DOHH2 (cell line): ENCODE results near the gene CCNG2.

Experiments used
- H3F3A ChIP-seq: fragments of 200-600 bp; sonication (generic), shearing (Covaris generic); 2 replicates; pipeline ENCODE4 v1.6.0; 2016; ENCODE audit warnings: antibody characterized with exemption, mild to moderate bottlenecking; ENCODE audit not compliant: control insufficient read depth, insufficient read depth
- H3K27ac ChIP-seq: fragments of 200-600 bp; sonication (generic); 2 replicates; pipeline ENCODE4 v1.5.1; 2014; ENCODE audit warnings: low read depth, mild to moderate bottlenecking, low read length, moderate library complexity
- H3K27me3 ChIP-seq: fragments of 200-600 bp; sonication (generic); 2 replicates; pipeline ENCODE4 v1.6.1; 2014; ENCODE audit warnings: mild to moderate bottlenecking, low read length, mixed read lengths; ENCODE audit not compliant: control insufficient read depth
- H3K36me3 ChIP-seq: fragments of 200-600 bp; sonication (generic); 2 replicates; pipeline ENCODE4 v1.6.1; 2014; ENCODE audit warnings: mild to moderate bottlenecking, low read length, moderate library complexity, mixed read lengths; ENCODE audit not compliant: control insufficient read depth
- H3K4me1 ChIP-seq: fragments of 200-600 bp; sonication (generic); 2 replicates; pipeline ENCODE4 v1.6.1; 2014; ENCODE audit warnings: mild to moderate bottlenecking, low read length, mixed read lengths; ENCODE audit not compliant: control insufficient read depth
- H3K4me2 ChIP-seq: fragments of 200-600 bp; sonication (generic); 2 replicates; pipeline ENCODE4 v1.6.0; 2014; ENCODE audit warnings: mild to moderate bottlenecking, low read length, moderate library complexity
- H3K4me3 ChIP-seq: fragments of 200-600 bp; sonication (generic); 2 replicates; pipeline ENCODE4 v1.5.1; 2014; ENCODE audit warnings: mild to moderate bottlenecking, low read length, mixed read lengths
- H3K79me2 ChIP-seq: fragments of 200-600 bp; sonication (generic); 2 replicates; pipeline ENCODE4 v1.6.1; 2014; ENCODE audit warnings: mild to moderate bottlenecking, low read length, mixed read lengths; ENCODE audit not compliant: control insufficient read depth
- H3K9me2 ChIP-seq: fragments of 200-600 bp; sonication (generic); replicated peaks from 2 replicates; pipeline ENCODE4 v1.6.1; 2014; ENCODE audit warnings: mild to moderate bottlenecking, low read length, mixed read lengths; ENCODE audit not compliant: control insufficient read depth
- H3K9me3 ChIP-seq: fragments of 200-600 bp; sonication (generic); 2 replicates; pipeline ENCODE4 v1.6.1; 2014; ENCODE audit warnings: antibody characterized with exemption, low read length, mixed read lengths; ENCODE audit not compliant: control insufficient read depth, insufficient read depth
- H4K20me1 ChIP-seq: fragments of 200-600 bp; sonication (generic); 2 replicates; pipeline ENCODE4 v1.6.0; 2014; ENCODE audit warnings: low read depth, mild to moderate bottlenecking, antibody characterized with exemption, low read length, moderate library complexity; ENCODE audit not compliant: control insufficient read depth, insufficient read depth
- CTCF ChIP-seq: fragments of 200-600 bp; sonication (generic); IDR thresholded peaks from one replicate; pipeline ENCODE4 v1.5.1; 2014; ENCODE audit warnings: antibody characterized with exemption, mild to moderate bottlenecking, low read depth, low read length; ENCODE audit not compliant: poor library complexity, severe bottlenecking
- EZH2phosphoT487 ChIP-seq: fragments of 200-600 bp; sonication (generic); IDR thresholded peaks from 2 replicates; pipeline ENCODE4 v1.6.1; 2017; ENCODE audit warnings: borderline replicate concordance, mild to moderate bottlenecking, antibody characterized with exemption, low read length, moderate library complexity, mixed read lengths

The CCNG2 gene

GRCh38 chr4:77170926-77171325 is 13.9 kb downstream of the CCNG2 start:
- Histone ChIP-seq H3K4me1 (no peaks in the 10 kb centered on the region), H3K36me3 (peaks cover 48% of the 10 kb centered on the region), H3F3A (peaks cover 35% of the 10 kb centered on the region), H3K9me2 (no peaks in the 10 kb centered on the region), H3K4me2 (no peak overlapping the region), H3K27ac (no peak overlapping the region), H4K20me1 (peaks cover 4% of the 10 kb centered on the region; the same call in 1 of the 2 replicates), H3K9me3 (no peaks in the 10 kb centered on the region), H3K27me3 (no peaks in the 10 kb centered on the region), H3K79me2 (no peaks in the 10 kb centered on the region), H3K4me3 (no peak overlapping the region)
- TF ChIP-seq EZH2phosphoT487 (no peak), CTCF (no peak)

- Histone ChIP-seq H3K27me3 (no peaks in the 10 kb centered on the region), H3K79me2 (no peaks in the 10 kb centered on the region), H3K27ac (no peak overlapping the region), H3K4me1 (no peaks in the 10 kb centered on the region), H3K4me2 (no peak overlapping the region), H4K20me1 (peaks cover 4% of the 10 kb centered on the region; the same call in 1 of the 2 replicates), H3K9me2 (no peaks in the 10 kb centered on the region), H3K9me3 (no peaks in the 10 kb centered on the region), H3K36me3 (peaks cover 34% of the 10 kb centered on the region), H3K4me3 (no peak overlapping the region), H3F3A (peaks cover 27% of the 10 kb centered on the region)
- TF ChIP-seq EZH2phosphoT487 = no peak
- no peak for TF ChIP-seq CTCF
Observed at GRCh38 chr4:77172336-77172735, 15.3 kb downstream of the CCNG2 start.

GRCh38 chr4:77174426-77174825 is 17.4 kb downstream of the CCNG2 start:
- Histone ChIP-seq H3K79me2 (no peaks in the 10 kb centered on the region), H3K36me3 (peaks cover 13% of the 10 kb centered on the region), H3K4me3 (no peak overlapping the region), H3K9me3 (no peaks in the 10 kb centered on the region), H3K27ac (no peak overlapping the region), H3K27me3 (no peaks in the 10 kb centered on the region), H4K20me1 (0 out of 2 replicates have a peak, but pooled peaks cover under 1% of the 10 kb centered on the region), H3K4me1 (no peaks in the 10 kb centered on the region), H3K4me2 (no peak overlapping the region), H3K9me2 (no peaks in the 10 kb centered on the region), H3F3A (peaks cover 17% of the 10 kb centered on the region)
- no peak for TF ChIP-seq CTCF
